GM18873 (cell line): ENCODE results near the gene ZIC4.

Experiments used
- ATAC-seq: cut with Tn5 transposase; IDR thresholded peaks from one replicate; pipeline ENCODE4 v1.9.1; 2021; ENCODE audit warnings: mild to moderate bottlenecking, moderate library complexity, moderate number of reproducible peaks; ENCODE audit not compliant: unreplicated experiment, low FRiP score

Gene ZIC4

GRCh38 chr3:147418808-147419701 lies 12.7 kb upstream of the ZIC4 start:
- ATAC-seq: no peak

- ATAC-seq: no peak
These were observed 12.0 kb upstream of the ZIC4 start for GRCh38 chr3:147418371-147418781.

- ATAC-seq: no peak
These were observed 11.4 kb upstream of the ZIC4 start for GRCh38 chr3:147417551-147418295.

GRCh38 chr3:147416931-147417330 lies 10.6 kb upstream of the ZIC4 start:
- ATAC-seq: no peak

- ATAC-seq: no peak
These were observed 9.5 kb upstream of the ZIC4 start for GRCh38 chr3:147415874-147416273.

GRCh38 chr3:147415286-147415685 lies 8.9 kb upstream of the ZIC4 start:
- no peak for ATAC-seq

- ATAC-seq: no peak
These were observed 8.2 kb upstream of the ZIC4 start for GRCh38 chr3:147414390-147415138.

GRCh38 chr3:147413686-147414389 lies 7.5 kb upstream of the ZIC4 start:
- no peak for ATAC-seq

GRCh38 chr3:147412917-147413685 lies 6.8 kb upstream of the ZIC4 start:
- no peak for ATAC-seq

GRCh38 chr3:147412261-147412916 lies 6.0 kb upstream of the ZIC4 start:
- ATAC-seq: no peak

- no peak for ATAC-seq
These were observed 5.5 kb upstream of the ZIC4 start for GRCh38 chr3:147411815-147412241.

GRCh38 chr3:147411238-147411814 lies 5.0 kb upstream of the ZIC4 start:
- ATAC-seq: no peak

- no peak for ATAC-seq
These were observed 4.3 kb upstream of the ZIC4 start for GRCh38 chr3:147410526-147411237.

- ATAC-seq: no peak
These were observed 3.8 kb upstream of the ZIC4 start for GRCh38 chr3:147410116-147410525.

GRCh38 chr3:147409143-147410115 lies 3.1 kb upstream of the ZIC4 start, which contains the start of gene ZIC1:
Gene ZIC1 (plus strand): TSS chr3:147409365. CDS start chr3:147410113, 748 bp downstream.
- no peak for ATAC-seq

- no peak for ATAC-seq
These were observed 2.1 kb upstream of the ZIC4 start for GRCh38 chr3:147408188-147409100.
